Panc1 (cell line): Measurements from ENCODE around the gene LZTS3. TPM values are rescaled to one million over a fixed set of nuclear protein-coding genes. Genes with fewer than 3 reads are reported as not detected.

Experiments
- ATAC-seq: fragments of 200-7000 bp; cut with Tn5 transposase; 2 replicates; pipeline ENCODE4 v1.9.1; 2020; ENCODE audit warnings: mild to moderate bottlenecking, moderate library complexity
- BruUV-seq: library from RNA; stranded (reverse); fragments of 400-500 nt; replicated peaks from 2 replicates; lab custom pipeline; 2021; lab: Mats Ljungman, UMichigan
- CTCF ChIA-PET: fragments of 300-600 bp; sonication (Branson Sonifier 250); formaldehyde crosslinking; loops from one replicate; lab custom pipeline; 2022; ENCODE audit warnings: antibody characterized with exemption; lab: Charles Lee
- POLR2A ChIA-PET: fragments of 300-600 bp; sonication (Branson Sonifier 250); formaldehyde crosslinking; loops from one replicate; lab custom pipeline; 2022; ENCODE audit warnings: antibody characterized with exemption; lab: Charles Lee
- DNase-seq: peaks from one replicate; pipeline ENCODE4 v3.0.0-alpha.2; 2010; ENCODE audit warnings: low read depth, low spot score
- H3K27ac ChIP-seq: 2 replicates; pipeline ENCODE4 v1.5.1; 2011; ENCODE audit warnings: mild to moderate bottlenecking, low read length, inconsistent platforms
- H3K27me3 ChIP-seq: fragments of 200-500 bp; sonication (Bioruptor generic); 2 replicates; pipeline ENCODE4 v1.6.0; 2014; ENCODE audit warnings: low read length, inconsistent platforms; ENCODE audit not compliant: control insufficient read depth, insufficient read depth
- H3K36me3 ChIP-seq: fragments of 200-500 bp; sonication (Bioruptor generic); 2 replicates; pipeline ENCODE4 v1.5.1; 2014; ENCODE audit warnings: inconsistent platforms, mild to moderate bottlenecking, low read length, moderate library complexity; ENCODE audit not compliant: control insufficient read depth, insufficient read depth
- H3K4me1 ChIP-seq: 2 replicates; pipeline ENCODE4 v1.5.1; 2011; ENCODE audit warnings: inconsistent platforms, mild to moderate bottlenecking, low read length, moderate library complexity; ENCODE audit not compliant: control insufficient read depth, insufficient read depth
- H3K4me3 ChIP-seq, 2 experiments: 2 replicates each; pipeline ENCODE4 v1.5.1; 2011 to 2012; ENCODE audit warnings: low read depth in 2 of 2, low read length in 2 of 2, mild to moderate bottlenecking in 2 of 2, inconsistent platforms in 1 of 2, moderate library complexity in 1 of 2
- H3K9me3 ChIP-seq: fragments of 200-500 bp; sonication (Bioruptor generic); 2 replicates; pipeline ENCODE4 v1.5.1; 2014; ENCODE audit warnings: low read depth, mild to moderate bottlenecking, inconsistent platforms, low read length, moderate library complexity; ENCODE audit not compliant: control insufficient read depth, insufficient read depth
- POLR2AphosphoS5 ChIP-seq: IDR thresholded peaks from 2 replicates; pipeline ENCODE4 v1.6.1; 2012; ENCODE audit warnings: mild to moderate bottlenecking, low read depth, low read length, moderate library complexity
- SIN3A ChIP-seq: IDR thresholded peaks from 2 replicates; pipeline ENCODE4 v1.6.1; 2012; ENCODE audit warnings: low read depth, mild to moderate bottlenecking, low read length, moderate library complexity, borderline replicate concordance; ENCODE audit not compliant: insufficient read depth
- TCF7L2 ChIP-seq: IDR thresholded peaks from 2 replicates; pipeline ENCODE4 v1.6.1; 2011; ENCODE audit warnings: mild to moderate bottlenecking, low read depth, low read length, inconsistent platforms
- in situ Hi-C: cut with HindIII; loops from 2 replicates; pipeline ENCODE4 v1.10.0; 2016; ENCODE audit warnings: low sequenced_read_pairs, low pct_unique_long_range_greater_than_20kb
- intact Hi-C: fragments of 100-400 bp; cut with micrococcal nuclease; formaldehyde crosslinking; loops from one replicate; pipeline ENCODE4 v1.10.0; 2022; ENCODE audit not compliant: unreplicated experiment
- total RNA-seq: library from RNA; stranded (reverse); gene quantifications from one replicate; pipeline ENCODE4 v1.2.1, GENCODE V29; 2021; ENCODE audit not compliant: unreplicated experiment
- TF ChIP-seq, protein P1 (sequence below), 2 experiments: IDR thresholded peaks; 2 replicates each; pipeline ENCODE4 v1.6.1; 2011 to 2012; ENCODE audit warnings: low read depth in 2 of 2, control low read depth in 1 of 2, low read length in 1 of 2, mild to moderate bottlenecking in 1 of 2, moderate library complexity in 1 of 2; ENCODE audit not compliant: insufficient read depth in 1 of 2
- TF ChIP-seq, protein P2 (sequence below): fragments of 450-650 bp; IDR thresholded peaks from 2 replicates; pipeline ENCODE4 v1.5.1; 2017; ENCODE audit warnings: mild to moderate bottlenecking

Gene LZTS3
- total RNA-seq, 1 experiment from 2014 or later, result 5.2 TPM

DNA sequence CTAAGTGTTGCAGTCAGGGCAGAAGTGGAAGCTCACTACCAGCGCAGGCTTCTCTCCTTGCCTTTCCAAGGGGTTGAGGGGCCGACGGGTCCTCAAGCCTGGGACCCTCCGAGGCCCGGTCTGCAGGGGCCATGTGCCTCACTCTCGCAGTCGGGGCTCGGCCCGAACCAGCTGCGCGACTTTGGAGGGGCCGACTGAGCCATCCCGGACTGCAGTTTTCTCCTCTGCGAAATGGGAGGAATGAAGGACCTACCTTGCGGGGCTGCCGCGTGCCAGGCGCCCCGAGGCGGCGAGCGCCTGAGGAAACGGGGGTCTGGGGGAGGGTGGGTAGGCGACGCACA, 5.6 kb downstream of the LZTS3 start:
- CTCF ChIA-PET, result interaction anchor here (0.7 kb wide), 1 partner anchor 184 kb away, joined by 3 read pairs; no protein-coding TSS in a partner anchor
- Histone ChIP-seq H3K27ac (no peak overlapping the region), H3K36me3 (no peaks in the 10 kb centered on the region), H3K4me3 (no peak overlapping the region), H3K4me1 (peaks cover 5% of the 10 kb centered on the region; the same call in 1 of the 2 replicates), H3K9me3 (no peaks in the 10 kb centered on the region), H3K27me3 (no peaks in the 10 kb centered on the region)
- intact Hi-C loops (no loop called here), in situ Hi-C loops (no loop called here)
- BruUV-seq, result no TSS peak
- no peak for TF ChIP-seq TCF7L2
- TF ChIP-seq, protein P1, sequence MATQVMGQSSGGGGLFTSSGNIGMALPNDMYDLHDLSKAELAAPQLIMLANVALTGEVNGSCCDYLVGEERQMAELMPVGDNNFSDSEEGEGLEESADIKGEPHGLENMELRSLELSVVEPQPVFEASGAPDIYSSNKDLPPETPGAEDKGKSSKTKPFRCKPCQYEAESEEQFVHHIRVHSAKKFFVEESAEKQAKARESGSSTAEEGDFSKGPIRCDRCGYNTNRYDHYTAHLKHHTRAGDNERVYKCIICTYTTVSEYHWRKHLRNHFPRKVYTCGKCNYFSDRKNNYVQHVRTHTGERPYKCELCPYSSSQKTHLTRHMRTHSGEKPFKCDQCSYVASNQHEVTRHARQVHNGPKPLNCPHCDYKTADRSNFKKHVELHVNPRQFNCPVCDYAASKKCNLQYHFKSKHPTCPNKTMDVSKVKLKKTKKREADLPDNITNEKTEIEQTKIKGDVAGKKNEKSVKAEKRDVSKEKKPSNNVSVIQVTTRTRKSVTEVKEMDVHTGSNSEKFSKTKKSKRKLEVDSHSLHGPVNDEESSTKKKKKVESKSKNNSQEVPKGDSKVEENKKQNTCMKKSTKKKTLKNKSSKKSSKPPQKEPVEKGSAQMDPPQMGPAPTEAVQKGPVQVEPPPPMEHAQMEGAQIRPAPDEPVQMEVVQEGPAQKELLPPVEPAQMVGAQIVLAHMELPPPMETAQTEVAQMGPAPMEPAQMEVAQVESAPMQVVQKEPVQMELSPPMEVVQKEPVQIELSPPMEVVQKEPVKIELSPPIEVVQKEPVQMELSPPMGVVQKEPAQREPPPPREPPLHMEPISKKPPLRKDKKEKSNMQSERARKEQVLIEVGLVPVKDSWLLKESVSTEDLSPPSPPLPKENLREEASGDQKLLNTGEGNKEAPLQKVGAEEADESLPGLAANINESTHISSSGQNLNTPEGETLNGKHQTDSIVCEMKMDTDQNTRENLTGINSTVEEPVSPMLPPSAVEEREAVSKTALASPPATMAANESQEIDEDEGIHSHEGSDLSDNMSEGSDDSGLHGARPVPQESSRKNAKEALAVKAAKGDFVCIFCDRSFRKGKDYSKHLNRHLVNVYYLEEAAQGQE (IDR thresholded peaks at IDR 0.05; ENCODE audit: insufficient read depth in 1 of 2, low read depth in 2 of 2, low read length in 1 of 2), result no peak
- no peak for TF ChIP-seq POLR2AphosphoS5
- no peak for TF ChIP-seq SIN3A
- TF ChIP-seq, protein P2, sequence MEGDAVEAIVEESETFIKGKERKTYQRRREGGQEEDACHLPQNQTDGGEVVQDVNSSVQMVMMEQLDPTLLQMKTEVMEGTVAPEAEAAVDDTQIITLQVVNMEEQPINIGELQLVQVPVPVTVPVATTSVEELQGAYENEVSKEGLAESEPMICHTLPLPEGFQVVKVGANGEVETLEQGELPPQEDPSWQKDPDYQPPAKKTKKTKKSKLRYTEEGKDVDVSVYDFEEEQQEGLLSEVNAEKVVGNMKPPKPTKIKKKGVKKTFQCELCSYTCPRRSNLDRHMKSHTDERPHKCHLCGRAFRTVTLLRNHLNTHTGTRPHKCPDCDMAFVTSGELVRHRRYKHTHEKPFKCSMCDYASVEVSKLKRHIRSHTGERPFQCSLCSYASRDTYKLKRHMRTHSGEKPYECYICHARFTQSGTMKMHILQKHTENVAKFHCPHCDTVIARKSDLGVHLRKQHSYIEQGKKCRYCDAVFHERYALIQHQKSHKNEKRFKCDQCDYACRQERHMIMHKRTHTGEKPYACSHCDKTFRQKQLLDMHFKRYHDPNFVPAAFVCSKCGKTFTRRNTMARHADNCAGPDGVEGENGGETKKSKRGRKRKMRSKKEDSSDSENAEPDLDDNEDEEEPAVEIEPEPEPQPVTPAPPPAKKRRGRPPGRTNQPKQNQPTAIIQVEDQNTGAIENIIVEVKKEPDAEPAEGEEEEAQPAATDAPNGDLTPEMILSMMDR, result no peak
- POLR2A ChIA-PET, result no interaction called here
- DNase-seq (no peak), ATAC-seq (no peak)

DNA sequence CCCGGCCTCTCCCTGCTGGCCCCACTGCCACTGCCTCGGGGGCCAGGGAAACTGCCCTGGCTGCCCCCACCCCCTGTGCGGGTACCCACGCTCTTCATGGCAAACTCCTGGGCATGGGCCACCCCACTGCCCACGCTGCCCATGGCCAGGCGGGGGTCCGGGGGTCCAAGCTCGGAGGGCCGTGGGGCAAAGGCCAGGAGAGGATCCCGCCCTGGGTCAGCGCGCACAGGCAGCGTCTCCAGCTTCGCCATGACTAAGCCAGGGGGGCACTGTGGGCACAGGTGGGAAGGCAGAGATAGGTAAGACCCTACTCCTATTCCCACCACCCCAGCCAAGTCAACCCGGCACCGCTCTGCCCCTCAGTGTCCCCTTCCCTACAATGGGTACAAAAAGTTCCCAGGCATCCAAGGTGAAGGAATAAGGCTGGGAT, 6.4 kb downstream of the LZTS3 start:
- ChIA-PET POLR2A (no interaction called here), CTCF (interaction anchor here (0.7 kb wide), 1 partner anchor 295 kb away, joined by 3 read pairs; no protein-coding TSS in a partner anchor)
- in situ Hi-C loops, result no loop called here
- no peak for ATAC-seq
- intact Hi-C loops, result no loop called here
- Histone ChIP-seq H3K4me3 (no peak overlapping the region), H3K27ac (no peak overlapping the region), H3K27me3 (no peaks in the 10 kb centered on the region), H3K36me3 (no peaks in the 10 kb centered on the region), H3K4me1 (0 out of 2 replicates have a peak, but pooled peaks cover 2% of the 10 kb centered on the region), H3K9me3 (no peaks in the 10 kb centered on the region)
- no peak for DNase-seq
- no TSS peak for BruUV-seq
- TF ChIP-seq POLR2AphosphoS5 (no peak), SIN3A (no peak), TCF7L2 (no peak)
- TF ChIP-seq, protein P1 (IDR thresholded peaks at IDR 0.05; ENCODE audit: insufficient read depth in 1 of 2, low read depth in 2 of 2, low read length in 1 of 2), result no peak
- TF ChIP-seq, protein P2, result no peak
